ENCODE measurements around the gene SERAC1.
"Not testable (repeated sequence)": the region's sequence is repeated elsewhere in the genome, so short reads cannot be mapped to it uniquely, and the experiment has no call there.

SERAC1 gene

GRCh38 chr6:158188591-158188990 lies 20.5 kb upstream of the SERAC1 start:
- no peak overlapping the region for H3K4me3 Mint-ChIP-seq
- H3K27ac Mint-ChIP-seq = no peak overlapping the region
- CTCF ChIA-PET = interaction anchor here (1.5 kb wide), 1 partner anchor 15 kb away, joined by 6 read pairs; no protein-coding TSS in a partner anchor
- peaks cover 44% of the 10 kb centered on the region for H3K36me3 Mint-ChIP-seq
- no peaks in the 10 kb centered on the region for H3K27me3 Mint-ChIP-seq
- peaks cover 7% of the 10 kb centered on the region for H3K4me1 Mint-ChIP-seq
- no peaks in the 10 kb centered on the region for H3K9me3 Mint-ChIP-seq
- no peak for DNase-seq

- no peak for DNase-seq
- Mint-ChIP-seq H3K4me1 (peaks cover 9% of the 10 kb centered on the region), H3K9me3 (peaks cover 5% of the 10 kb centered on the region), H3K27me3 (no peaks in the 10 kb centered on the region), H3K36me3 (peaks cover 53% of the 10 kb centered on the region), H3K27ac (no peak overlapping the region), H3K4me3 (no peak overlapping the region)
- CTCF ChIA-PET = no interaction called here
Measured at GRCh38 chr6:158185729-158186456, 17.8 kb upstream of the SERAC1 start.

GRCh38 chr6:158184608-158185007 lies 16.5 kb upstream of the SERAC1 start:
- Mint-ChIP-seq H3K4me1 (peaks cover 9% of the 10 kb centered on the region), H3K9me3 (peaks cover 5% of the 10 kb centered on the region), H3K27ac (no peak overlapping the region), H3K4me3 (no peak overlapping the region), H3K27me3 (no peaks in the 10 kb centered on the region), H3K36me3 (peaks cover 65% of the 10 kb centered on the region)
- CTCF ChIA-PET = interaction anchor here (0.7 to 0.9 kb wide), 2 partner anchors 14 to 335 kb away, joined by 3 to 4 read pairs; no protein-coding TSS in a partner anchor
- DNase-seq = no peak

GRCh38 chr6:158183174-158183972 lies 15.3 kb upstream of the SERAC1 start:
- CTCF ChIA-PET = interaction anchor here (0.9 kb wide), 1 partner anchor 16 kb away, joined by 3 read pairs; no protein-coding TSS in a partner anchor
- Mint-ChIP-seq H3K36me3 (peaks cover 72% of the 10 kb centered on the region), H3K27ac (peak overlapping the region; percentile 61)
- H3K9me3 Mint-ChIP-seq, DNase-seq, H3K4me3 Mint-ChIP-seq, H3K27me3 Mint-ChIP-seq, H3K4me1 Mint-ChIP-seq: not testable (repeated sequence)

- DNase-seq, CTCF ChIA-PET, H3K27me3 Mint-ChIP-seq, H3K4me3 Mint-ChIP-seq, H3K9me3 Mint-ChIP-seq, H3K27ac Mint-ChIP-seq, H3K4me1 Mint-ChIP-seq: not testable (repeated sequence)
- H3K36me3 Mint-ChIP-seq = peaks cover 51% of the 10 kb centered on the region
Measured at GRCh38 chr6:158177712-158178111, 9.7 kb upstream of the SERAC1 start.

GRCh38 chr6:158175111-158175510 lies 7.0 kb upstream of the SERAC1 start:
- Mint-ChIP-seq H3K4me3 (no peak overlapping the region), H3K27me3 (no peaks in the 10 kb centered on the region), H3K4me1 (no peaks in the 10 kb centered on the region), H3K27ac (no peak overlapping the region), H3K36me3 (peaks cover 40% of the 10 kb centered on the region), H3K9me3 (peaks cover 4% of the 10 kb centered on the region)
- DNase-seq = no peak
- CTCF ChIA-PET = no interaction called here

GRCh38 chr6:158174514-158174913 lies 6.5 kb upstream of the SERAC1 start:
- H3K4me1 Mint-ChIP-seq = no peaks in the 10 kb centered on the region
- H3K9me3 Mint-ChIP-seq = peaks cover 4% of the 10 kb centered on the region
- CTCF ChIA-PET = no interaction called here
- no peak for DNase-seq
- peaks cover 36% of the 10 kb centered on the region for H3K36me3 Mint-ChIP-seq
- H3K27me3 Mint-ChIP-seq = no peaks in the 10 kb centered on the region
- H3K27ac Mint-ChIP-seq = no peak overlapping the region
- H3K4me3 Mint-ChIP-seq = no peak overlapping the region

GRCh38 chr6:158174024-158174423 lies 6.0 kb upstream of the SERAC1 start:
- Mint-ChIP-seq H3K27me3 (no peaks in the 10 kb centered on the region), H3K4me1 (no peaks in the 10 kb centered on the region), H3K36me3 (peaks cover 34% of the 10 kb centered on the region), H3K9me3 (peaks cover 4% of the 10 kb centered on the region), H3K4me3 (no peak overlapping the region), H3K27ac (no peak overlapping the region)
- CTCF ChIA-PET = no interaction called here
- DNase-seq = no peak

- Mint-ChIP-seq H3K36me3 (peaks cover 32% of the 10 kb centered on the region), H3K4me1 (peaks cover 8% of the 10 kb centered on the region), H3K9me3 (no peaks in the 10 kb centered on the region), H3K27ac (no peak overlapping the region), H3K27me3 (no peaks in the 10 kb centered on the region), H3K4me3 (no peak overlapping the region)
- CTCF ChIA-PET = no interaction called here
- DNase-seq = no peak
Measured at GRCh38 chr6:158172001-158172400, 3.9 kb upstream of the SERAC1 start.

- no peak for DNase-seq
Measured at GRCh38 chr6:158170656-158171081, 2.6 kb upstream of the SERAC1 start.

GRCh38 chr6:158169634-158170033 lies 1.6 kb upstream of the SERAC1 start:
- Mint-ChIP-seq H3K36me3 (peaks cover 38% of the 10 kb centered on the region), H3K4me1 (peaks cover 24% of the 10 kb centered on the region)
- H3K4me3 Mint-ChIP-seq, CTCF ChIA-PET, DNase-seq, H3K27ac Mint-ChIP-seq, H3K9me3 Mint-ChIP-seq, H3K27me3 Mint-ChIP-seq: not testable (repeated sequence)

More at GRCh38 chr6:158170656-158171081, 2.6 kb upstream of the SERAC1 start:
- peaks cover 35% of the 10 kb centered on the region for H3K36me3 Mint-ChIP-seq
- CTCF ChIA-PET = no interaction called here
- H3K4me3 Mint-ChIP-seq = no peak overlapping the region
- no peak overlapping the region for H3K27ac Mint-ChIP-seq
- H3K4me1 Mint-ChIP-seq = peaks cover 18% of the 10 kb centered on the region
- H3K9me3 Mint-ChIP-seq = no peaks in the 10 kb centered on the region
- no peaks in the 10 kb centered on the region for H3K27me3 Mint-ChIP-seq

- peaks cover 30% of the 10 kb centered on the region for H3K4me1 Mint-ChIP-seq
- no peaks in the 10 kb centered on the region for H3K9me3 Mint-ChIP-seq
- H3K36me3 Mint-ChIP-seq = peaks cover 21% of the 10 kb centered on the region
- H3K27me3 Mint-ChIP-seq = no peaks in the 10 kb centered on the region
- no peak overlapping the region for H3K4me3 Mint-ChIP-seq
- DNase-seq = no peak
- no peak overlapping the region for H3K27ac Mint-ChIP-seq
- CTCF ChIA-PET = no interaction called here
Measured at GRCh38 chr6:158165919-158166416, 2.1 kb downstream of the SERAC1 start.

- H3K36me3 Mint-ChIP-seq = peaks cover 17% of the 10 kb centered on the region
- H3K4me3 Mint-ChIP-seq = no peak overlapping the region
- peaks cover 30% of the 10 kb centered on the region for H3K4me1 Mint-ChIP-seq
- no peak overlapping the region for H3K27ac Mint-ChIP-seq
- H3K27me3 Mint-ChIP-seq = no peaks in the 10 kb centered on the region
- CTCF ChIA-PET = interaction anchor here (1.3 kb wide), 1 partner anchor 94 kb away, joined by 3 read pairs; no protein-coding TSS in a partner anchor
- DNase-seq = no peak
- no peaks in the 10 kb centered on the region for H3K9me3 Mint-ChIP-seq
Measured at GRCh38 chr6:158164579-158165170, 3.4 kb downstream of the SERAC1 start.

- Mint-ChIP-seq H3K4me3 (no peak overlapping the region), H3K9me3 (no peaks in the 10 kb centered on the region), H3K4me1 (peaks cover 20% of the 10 kb centered on the region), H3K27ac (no peak overlapping the region), H3K36me3 (peaks cover 20% of the 10 kb centered on the region), H3K27me3 (no peaks in the 10 kb centered on the region)
- no peak for DNase-seq
- CTCF ChIA-PET = no interaction called here
Measured at GRCh38 chr6:158161566-158162254, 6.4 kb downstream of the SERAC1 start.

Data from activated naive CD4-positive, alpha-beta T cell treated with anti-CD3 and anti-CD28 coated beads, Interleukin-2, amount 10 ng/mL, durations not matched to agents 7 days and 5 days (primary cell).